GM12875 (cell line): ENCODE results near the gene SAMD10.

Experiments
- H3K4me3 ChIP-seq: one replicate; pipeline ENCODE4 v1.5.1; 2011; ENCODE audit warnings: low read depth, low read length, control low read depth
- TF ChIP-seq, protein P1 (sequence below): IDR thresholded peaks from 2 replicates; pipeline ENCODE4 v1.5.1; 2011; ENCODE audit warnings: low read depth, mild to moderate bottlenecking, control low read depth, inconsistent platforms, low read length, moderate library complexity, borderline replicate concordance; ENCODE audit not compliant: insufficient read depth

The SAMD10 gene

DNA sequence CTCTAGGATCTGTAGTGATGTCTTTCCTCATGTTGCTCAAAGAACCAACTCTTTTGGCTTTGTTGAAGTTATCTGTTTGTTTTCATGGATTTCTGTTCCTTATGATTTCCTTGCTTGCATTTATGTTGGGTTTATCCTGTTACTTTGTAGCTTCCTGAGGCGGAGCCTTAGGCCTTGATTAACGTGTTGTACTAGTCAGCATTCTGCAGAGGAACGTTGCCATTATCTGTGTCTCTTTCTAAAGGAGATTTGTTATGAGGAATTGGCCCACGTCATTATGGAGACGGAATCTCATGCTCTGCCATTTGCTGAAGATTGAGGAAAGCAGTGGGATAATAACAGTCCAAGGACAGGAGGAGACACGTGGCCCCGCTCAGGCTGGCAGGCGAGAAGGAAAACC is 53.1 kb downstream of the SAMD10 start:
- TF ChIP-seq, protein P1, sequence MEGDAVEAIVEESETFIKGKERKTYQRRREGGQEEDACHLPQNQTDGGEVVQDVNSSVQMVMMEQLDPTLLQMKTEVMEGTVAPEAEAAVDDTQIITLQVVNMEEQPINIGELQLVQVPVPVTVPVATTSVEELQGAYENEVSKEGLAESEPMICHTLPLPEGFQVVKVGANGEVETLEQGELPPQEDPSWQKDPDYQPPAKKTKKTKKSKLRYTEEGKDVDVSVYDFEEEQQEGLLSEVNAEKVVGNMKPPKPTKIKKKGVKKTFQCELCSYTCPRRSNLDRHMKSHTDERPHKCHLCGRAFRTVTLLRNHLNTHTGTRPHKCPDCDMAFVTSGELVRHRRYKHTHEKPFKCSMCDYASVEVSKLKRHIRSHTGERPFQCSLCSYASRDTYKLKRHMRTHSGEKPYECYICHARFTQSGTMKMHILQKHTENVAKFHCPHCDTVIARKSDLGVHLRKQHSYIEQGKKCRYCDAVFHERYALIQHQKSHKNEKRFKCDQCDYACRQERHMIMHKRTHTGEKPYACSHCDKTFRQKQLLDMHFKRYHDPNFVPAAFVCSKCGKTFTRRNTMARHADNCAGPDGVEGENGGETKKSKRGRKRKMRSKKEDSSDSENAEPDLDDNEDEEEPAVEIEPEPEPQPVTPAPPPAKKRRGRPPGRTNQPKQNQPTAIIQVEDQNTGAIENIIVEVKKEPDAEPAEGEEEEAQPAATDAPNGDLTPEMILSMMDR, result no peak
- no peak overlapping the region for H3K4me3 ChIP-seq

GRCh38 chr20:63924241-63924640 is 55.2 kb downstream of the SAMD10 start:
- TF ChIP-seq, protein P1, result no peak
- no peak overlapping the region for H3K4me3 ChIP-seq
